Measurements from ENCODE around the gene RNF151. TPM values are rescaled to one million over a fixed set of nuclear protein-coding genes. Genes with fewer than 3 reads are reported as not detected.
A peak's percentile ranks its signal among the peaks of the same experiment; 100 is the strongest.

Gene RNF151
- total and polyA plus RNA-seq, 2 of the 13 experiments (the other 11 are each of a cell fraction or from before 2014, with no cell fraction given) = not detected

DNA sequence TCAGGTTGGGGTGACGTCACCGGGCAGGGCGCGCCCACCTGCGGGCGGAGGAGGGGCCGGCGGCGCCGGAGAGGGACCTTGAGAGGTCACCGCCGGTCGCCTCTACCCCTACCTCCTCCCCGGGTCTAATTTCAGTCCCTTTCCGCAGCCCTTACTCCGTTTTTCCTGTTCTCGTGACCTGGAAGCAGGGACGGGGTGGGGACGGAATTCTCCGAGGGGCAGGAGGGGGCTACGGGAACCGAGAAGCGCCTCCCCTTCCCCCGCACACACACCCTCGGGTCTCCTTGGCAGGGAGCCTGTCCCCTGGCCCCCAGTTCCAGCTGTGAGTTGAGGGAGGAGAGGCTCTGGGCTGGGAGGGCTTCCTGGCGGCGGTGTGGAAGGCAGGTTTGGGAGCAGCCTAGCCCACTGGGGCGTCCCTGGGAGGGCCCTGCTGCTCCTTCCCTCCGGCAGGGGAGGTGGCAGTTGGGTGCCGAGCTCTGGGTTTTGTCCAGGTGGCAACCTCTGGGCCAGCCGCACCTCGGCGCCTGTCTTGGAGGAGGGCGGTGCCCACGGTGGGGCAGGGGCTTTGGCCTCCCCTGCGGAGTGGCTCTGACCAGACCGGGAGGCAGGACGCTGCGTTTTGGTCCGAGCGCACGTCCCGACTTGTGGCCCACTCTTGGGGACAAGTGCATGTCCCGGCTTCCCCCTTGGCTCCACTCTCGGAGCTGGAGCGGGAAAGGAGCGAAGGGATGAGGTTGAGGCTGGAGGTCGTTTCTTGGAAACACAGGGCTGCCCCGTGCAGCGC, 23.9 kb downstream of the RNF151 start (continued):
- TF ChIP-seq, protein P1, sequence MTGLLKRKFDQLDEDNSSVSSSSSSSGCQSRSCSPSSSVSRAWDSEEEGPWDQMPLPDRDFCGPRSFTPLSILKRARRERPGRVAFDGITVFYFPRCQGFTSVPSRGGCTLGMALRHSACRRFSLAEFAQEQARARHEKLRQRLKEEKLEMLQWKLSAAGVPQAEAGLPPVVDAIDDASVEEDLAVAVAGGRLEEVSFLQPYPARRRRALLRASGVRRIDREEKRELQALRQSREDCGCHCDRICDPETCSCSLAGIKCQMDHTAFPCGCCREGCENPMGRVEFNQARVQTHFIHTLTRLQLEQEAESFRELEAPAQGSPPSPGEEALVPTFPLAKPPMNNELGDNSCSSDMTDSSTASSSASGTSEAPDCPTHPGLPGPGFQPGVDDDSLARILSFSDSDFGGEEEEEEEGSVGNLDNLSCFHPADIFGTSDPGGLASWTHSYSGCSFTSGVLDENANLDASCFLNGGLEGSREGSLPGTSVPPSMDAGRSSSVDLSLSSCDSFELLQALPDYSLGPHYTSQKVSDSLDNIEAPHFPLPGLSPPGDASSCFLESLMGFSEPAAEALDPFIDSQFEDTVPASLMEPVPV (CRISPR knock-in tag; IDR thresholded peaks at IDR 0.05) = no peak
- TF ChIP-seq MLXIP (CRISPR knock-in tag; IDR thresholded peaks at IDR 0.05; ENCODE audit: borderline replicate concordance) = no peak
- TF ChIP-seq, protein P2, sequence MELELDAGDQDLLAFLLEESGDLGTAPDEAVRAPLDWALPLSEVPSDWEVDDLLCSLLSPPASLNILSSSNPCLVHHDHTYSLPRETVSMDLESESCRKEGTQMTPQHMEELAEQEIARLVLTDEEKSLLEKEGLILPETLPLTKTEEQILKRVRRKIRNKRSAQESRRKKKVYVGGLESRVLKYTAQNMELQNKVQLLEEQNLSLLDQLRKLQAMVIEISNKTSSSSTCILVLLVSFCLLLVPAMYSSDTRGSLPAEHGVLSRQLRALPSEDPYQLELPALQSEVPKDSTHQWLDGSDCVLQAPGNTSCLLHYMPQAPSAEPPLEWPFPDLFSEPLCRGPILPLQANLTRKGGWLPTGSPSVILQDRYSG (CRISPR knock-in tag; IDR thresholded peaks at IDR 0.05) = no peak
- no peak for TF ChIP-seq MAZ (IDR thresholded peaks at IDR 0.05; ENCODE audit: borderline replicate concordance, low read depth, low read length)
- no peak for TF ChIP-seq MAZ (CRISPR knock-in tag; IDR thresholded peaks at IDR 0.05; ENCODE audit: low read depth)
- no peak for TF ChIP-seq BRD4 (CRISPR knock-in tag; IDR thresholded peaks at IDR 0.05)
- TF ChIP-seq, protein P3, sequence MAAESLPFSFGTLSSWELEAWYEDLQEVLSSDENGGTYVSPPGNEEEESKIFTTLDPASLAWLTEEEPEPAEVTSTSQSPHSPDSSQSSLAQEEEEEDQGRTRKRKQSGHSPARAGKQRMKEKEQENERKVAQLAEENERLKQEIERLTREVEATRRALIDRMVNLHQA (CRISPR knock-in tag; IDR thresholded peaks at IDR 0.05) = no peak
- TF ChIP-seq SMAD9 (CRISPR knock-in tag; IDR thresholded peaks at IDR 0.05) = no peak
- TF ChIP-seq MED8 (CRISPR knock-in tag; IDR thresholded peaks at IDR 0.05; ENCODE audit: insufficient replicate concordance) = no peak
- TF ChIP-seq CBFB (CRISPR knock-in tag; IDR thresholded peaks at IDR 0.05) = 0 out of 2 replicates have a peak, but pooled peaks have one; percentile 6
- TF ChIP-seq, protein P4, sequence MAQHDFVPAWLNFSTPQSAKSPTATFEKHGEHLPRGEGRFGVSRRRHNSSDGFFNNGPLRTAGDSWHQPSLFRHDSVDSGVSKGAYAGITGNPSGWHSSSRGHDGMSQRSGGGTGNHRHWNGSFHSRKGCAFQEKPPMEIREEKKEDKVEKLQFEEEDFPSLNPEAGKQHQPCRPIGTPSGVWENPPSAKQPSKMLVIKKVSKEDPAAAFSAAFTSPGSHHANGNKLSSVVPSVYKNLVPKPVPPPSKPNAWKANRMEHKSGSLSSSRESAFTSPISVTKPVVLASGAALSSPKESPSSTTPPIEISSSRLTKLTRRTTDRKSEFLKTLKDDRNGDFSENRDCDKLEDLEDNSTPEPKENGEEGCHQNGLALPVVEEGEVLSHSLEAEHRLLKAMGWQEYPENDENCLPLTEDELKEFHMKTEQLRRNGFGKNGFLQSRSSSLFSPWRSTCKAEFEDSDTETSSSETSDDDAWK (CRISPR knock-in tag; IDR thresholded peaks at IDR 0.05) = no peak
- no peak for TF ChIP-seq ZKSCAN5 (CRISPR knock-in tag; IDR thresholded peaks at IDR 0.05)
- TF ChIP-seq POGZ (CRISPR knock-in tag; IDR thresholded peaks at IDR 0.05) = no peak
- TF ChIP-seq, protein P5, sequence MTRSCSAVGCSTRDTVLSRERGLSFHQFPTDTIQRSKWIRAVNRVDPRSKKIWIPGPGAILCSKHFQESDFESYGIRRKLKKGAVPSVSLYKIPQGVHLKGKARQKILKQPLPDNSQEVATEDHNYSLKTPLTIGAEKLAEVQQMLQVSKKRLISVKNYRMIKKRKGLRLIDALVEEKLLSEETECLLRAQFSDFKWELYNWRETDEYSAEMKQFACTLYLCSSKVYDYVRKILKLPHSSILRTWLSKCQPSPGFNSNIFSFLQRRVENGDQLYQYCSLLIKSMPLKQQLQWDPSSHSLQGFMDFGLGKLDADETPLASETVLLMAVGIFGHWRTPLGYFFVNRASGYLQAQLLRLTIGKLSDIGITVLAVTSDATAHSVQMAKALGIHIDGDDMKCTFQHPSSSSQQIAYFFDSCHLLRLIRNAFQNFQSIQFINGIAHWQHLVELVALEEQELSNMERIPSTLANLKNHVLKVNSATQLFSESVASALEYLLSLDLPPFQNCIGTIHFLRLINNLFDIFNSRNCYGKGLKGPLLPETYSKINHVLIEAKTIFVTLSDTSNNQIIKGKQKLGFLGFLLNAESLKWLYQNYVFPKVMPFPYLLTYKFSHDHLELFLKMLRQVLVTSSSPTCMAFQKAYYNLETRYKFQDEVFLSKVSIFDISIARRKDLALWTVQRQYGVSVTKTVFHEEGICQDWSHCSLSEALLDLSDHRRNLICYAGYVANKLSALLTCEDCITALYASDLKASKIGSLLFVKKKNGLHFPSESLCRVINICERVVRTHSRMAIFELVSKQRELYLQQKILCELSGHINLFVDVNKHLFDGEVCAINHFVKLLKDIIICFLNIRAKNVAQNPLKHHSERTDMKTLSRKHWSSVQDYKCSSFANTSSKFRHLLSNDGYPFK (CRISPR knock-in tag; IDR thresholded peaks at IDR 0.05; ENCODE audit: borderline replicate concordance) = no peak; the same call in 1 of the 2 replicates
- no peak for TF ChIP-seq ZSCAN30 (CRISPR knock-in tag; IDR thresholded peaks at IDR 0.05)
- TF ChIP-seq BRCA1 (CRISPR knock-in tag; IDR thresholded peaks at IDR 0.05) = no peak
- TF ChIP-seq MTA3 (CRISPR knock-in tag; IDR thresholded peaks at IDR 0.05) = no peak
- TF ChIP-seq GLI4 (CRISPR knock-in tag; IDR thresholded peaks at IDR 0.05; ENCODE audit: borderline replicate concordance) = no peak; the same call in 1 of the 2 replicates

Data from HepG2 (cell line).